Activated CD8-positive, alpha-beta memory T cell treated with anti-CD3 and anti-CD28 coated beads for 4 hours (primary cell): ENCODE results near the gene TRMT44.
"Not testable (repeated sequence)": the region's sequence is repeated elsewhere in the genome, so short reads cannot be mapped to it uniquely, and the experiment has no call there.

Source experiments
- DNase-seq, 2 donors: peaks; one replicate each; pipeline ENCODE4 v3.0.0-alpha.2; 2020; ENCODE audit warnings: low read depth in 2 of 2

TRMT44 gene

DNA sequence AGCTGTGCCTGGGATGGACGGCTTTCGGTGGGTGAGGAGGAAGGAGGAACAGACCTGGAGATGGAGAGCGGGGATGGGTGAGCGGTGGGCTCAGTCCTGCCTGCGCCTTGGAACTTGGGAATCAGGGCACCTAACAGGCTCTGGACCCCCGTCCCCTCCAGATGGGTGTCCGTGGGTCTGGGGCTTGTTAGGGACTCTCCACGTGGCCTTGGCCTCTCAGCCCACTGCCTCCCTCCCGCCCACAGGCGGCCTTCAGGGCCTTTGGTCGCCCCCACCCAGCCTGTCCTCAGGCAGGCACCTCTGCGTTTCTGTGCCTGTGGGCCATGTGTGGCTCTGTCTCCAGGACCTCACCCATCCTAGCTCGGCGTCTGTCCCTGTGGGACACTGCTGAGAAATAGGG is 29.0 kb downstream of the TRMT44 start:
- DNase-seq: no peak

DNA sequence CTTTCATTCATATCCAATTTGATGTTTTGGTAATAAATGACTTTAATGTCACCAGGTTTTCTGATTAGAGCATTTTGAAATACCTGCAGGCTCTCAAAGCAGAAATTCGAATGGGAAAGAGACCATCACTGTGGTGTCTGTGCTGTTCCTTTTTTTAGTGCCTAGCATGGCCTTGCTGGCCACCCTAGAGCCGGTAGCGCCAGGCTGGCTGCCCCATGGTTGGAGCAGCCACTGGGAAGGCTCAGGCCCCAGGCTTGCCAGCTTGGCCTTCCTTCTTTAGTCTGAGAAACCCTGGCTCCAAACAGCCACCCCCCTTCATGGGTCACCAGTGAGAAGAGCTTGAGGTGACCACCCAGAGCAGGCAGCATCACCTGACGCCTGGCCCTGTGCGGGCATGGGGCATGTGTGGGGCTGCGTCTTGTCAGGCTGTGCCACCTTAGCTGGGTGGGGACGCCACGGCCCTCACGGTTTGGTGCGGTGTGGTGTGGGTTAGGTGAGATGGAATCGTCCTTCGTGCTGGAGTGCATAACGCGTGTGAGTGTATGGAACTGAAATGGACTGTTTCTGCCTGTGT is 30.0 kb downstream of the TRMT44 start:
- DNase-seq: no peak

DNA sequence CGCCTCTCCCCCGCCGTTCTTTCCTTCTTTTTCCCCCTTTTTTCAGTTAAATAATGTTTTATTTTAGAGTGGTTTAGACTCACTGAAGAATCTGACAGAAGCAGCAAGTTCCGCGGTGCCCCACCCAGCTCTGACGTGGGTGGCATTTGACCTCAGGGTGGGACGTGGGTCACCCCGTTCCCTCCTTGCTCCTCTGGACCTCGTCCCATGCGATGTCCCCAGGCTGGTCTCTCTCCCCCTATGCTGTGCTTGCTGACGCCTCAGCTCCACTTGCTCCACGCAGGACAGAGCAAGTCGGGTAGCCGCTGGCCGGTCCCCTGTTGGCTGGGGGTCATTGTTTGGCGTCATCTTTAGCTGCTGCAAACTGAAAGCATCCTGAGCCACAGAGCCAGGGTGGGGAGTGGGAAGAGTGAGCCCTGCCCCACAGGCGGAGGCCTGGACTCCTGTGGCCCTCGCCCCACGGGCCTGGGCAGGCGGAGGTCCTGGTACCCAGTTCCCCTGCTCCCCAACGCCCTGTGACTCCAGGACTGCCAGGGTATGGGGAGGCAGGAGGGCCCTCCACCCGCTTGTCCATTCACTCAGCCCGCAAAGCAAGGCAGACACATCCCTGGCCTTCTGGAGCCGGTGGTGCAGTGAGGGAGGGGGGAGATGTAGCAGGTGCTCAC is 30.8 kb downstream of the TRMT44 start:
- DNase-seq: no peak

DNA sequence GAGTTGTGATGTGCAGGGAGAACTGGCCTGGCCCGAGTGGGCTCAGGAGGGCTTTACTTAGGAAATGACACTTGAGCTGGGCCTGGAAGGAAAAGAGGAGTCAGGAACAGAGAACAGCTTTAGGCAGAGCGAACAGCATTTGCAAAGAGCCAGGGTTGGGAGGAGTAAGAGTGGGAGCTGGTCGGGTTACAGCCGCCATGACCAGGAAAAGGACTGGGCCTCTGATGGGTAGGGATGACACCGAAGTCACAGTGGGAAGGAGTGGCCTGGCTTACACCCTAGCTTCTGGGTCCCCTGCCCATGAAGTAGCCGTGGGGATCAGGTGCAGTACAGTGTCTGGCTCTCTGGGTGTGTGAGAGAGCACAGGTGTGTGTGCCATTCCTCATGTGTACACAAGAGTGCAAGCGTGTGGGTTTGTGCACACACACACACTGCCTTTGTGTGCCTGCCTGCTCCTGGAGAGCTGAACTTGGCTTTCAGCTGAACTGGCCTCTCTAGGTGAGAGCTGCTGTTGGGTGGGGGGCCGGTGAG is 31.6 kb downstream of the TRMT44 start:
- no peak for DNase-seq

DNA sequence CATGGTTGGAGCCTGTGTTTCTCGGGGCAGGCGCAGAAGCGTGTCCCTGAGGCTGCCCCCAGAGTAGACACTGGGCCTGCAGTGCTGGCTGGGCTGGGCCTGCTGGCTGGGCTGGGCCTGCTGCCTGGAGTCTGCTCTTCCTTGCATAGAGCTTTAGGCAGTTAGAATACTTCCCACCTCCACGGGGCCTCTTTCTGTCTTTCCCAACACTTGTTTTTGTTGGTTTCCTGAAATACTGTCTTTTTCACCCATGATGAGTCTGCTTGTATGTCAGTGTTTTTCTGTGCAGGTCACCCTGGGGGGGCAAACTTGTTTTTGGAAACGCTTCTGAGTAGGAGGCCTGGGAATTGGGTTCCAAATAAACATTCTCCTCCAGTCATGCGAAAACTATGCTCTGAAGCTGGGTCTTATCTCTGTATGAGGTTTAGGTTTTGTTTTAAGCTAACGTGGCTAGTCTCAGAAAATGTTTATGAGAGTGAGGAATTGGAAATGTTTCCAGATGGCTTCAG is 32.2 kb downstream of the TRMT44 start:
- DNase-seq: no peak

DNA sequence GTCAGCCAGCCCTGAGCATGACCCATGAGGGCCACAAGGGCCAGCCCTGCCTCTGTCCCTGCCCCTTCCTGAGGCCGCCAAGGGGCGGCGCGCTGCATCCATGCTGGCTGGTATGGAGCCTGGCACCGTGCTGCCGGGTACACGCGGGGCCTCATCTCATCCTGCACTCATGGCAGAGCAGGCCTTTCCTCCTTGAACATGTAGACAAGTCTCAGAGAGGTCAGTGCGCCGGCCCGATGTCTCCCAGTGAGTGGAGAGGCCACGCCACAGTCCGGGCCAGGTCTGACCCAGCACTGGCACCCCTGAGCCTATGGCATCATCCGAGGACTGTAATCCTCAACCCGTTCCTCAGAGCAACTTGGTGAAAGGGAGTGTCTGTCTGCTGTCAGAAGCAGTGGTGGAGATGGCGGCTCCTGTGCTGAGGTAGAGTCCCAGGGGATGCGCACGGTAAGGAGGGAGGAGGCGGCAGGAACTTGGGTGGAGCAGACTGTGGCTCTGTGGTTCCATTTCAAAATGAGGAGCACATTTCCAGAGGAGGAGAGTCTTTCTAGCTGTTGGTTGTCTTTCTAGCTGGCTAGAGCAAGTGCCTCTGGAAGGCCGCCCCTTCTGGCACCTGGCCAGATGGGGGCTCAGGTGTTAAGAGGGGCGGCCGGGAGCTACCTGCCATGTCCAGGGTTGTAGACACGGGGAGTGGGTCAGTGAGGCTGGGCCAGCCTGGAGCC is 32.8 kb downstream of the TRMT44 start:
- DNase-seq: no peak

DNA sequence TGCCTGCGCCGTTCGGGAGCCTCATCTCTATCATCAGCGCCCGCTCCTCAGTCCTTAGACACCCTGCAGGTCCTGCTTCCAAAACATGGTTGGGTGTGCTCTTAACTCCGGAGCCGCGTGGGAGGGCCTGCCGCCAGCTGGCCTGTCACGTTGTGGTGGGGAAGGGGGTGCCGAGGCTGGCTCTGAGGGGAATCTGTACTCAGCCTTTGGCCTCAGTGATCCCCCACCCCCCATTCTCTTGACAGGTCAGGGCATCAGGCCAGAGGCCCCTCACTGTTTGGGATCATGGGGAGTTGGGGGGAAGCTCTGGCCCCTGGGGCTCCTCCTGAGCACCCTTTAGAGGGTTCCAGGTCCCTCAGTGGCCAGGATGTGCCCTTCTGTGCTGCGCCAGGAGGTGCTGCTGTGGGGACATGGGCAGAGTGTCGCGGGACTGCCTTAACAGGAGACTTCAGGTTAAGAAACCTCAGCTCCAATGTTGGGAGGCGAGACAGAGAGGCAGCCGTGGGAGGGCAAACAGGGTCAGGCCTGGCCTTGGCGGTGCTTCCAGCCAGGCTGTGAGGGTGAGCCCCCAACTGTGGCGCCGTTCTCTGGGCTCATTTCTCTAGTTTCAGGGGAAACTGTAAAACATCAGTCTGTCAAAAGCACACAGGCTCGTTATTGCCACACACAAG is 33.5 kb downstream of the TRMT44 start:
- no peak for DNase-seq

DNA sequence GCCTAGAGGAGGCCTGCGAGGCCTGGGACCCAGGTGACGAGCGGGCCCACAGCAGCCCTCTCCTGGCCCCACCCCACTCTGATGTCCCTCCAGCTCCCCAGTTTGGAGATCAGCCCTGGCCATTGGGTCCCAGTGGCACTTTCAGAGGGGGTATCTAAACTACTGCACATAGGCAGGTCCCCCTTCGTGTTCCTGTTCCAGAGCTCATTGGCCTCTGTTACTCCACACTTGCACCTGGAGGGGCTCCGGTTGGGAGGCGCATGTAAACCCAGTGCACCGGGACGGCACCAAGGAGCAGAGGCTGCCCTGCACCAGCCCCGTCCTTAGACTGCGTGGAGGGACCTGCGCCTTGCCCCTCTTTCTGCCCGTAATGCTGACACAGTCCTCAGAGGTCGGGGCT is 34.3 kb downstream of the TRMT44 start:
- DNase-seq: no peak

DNA sequence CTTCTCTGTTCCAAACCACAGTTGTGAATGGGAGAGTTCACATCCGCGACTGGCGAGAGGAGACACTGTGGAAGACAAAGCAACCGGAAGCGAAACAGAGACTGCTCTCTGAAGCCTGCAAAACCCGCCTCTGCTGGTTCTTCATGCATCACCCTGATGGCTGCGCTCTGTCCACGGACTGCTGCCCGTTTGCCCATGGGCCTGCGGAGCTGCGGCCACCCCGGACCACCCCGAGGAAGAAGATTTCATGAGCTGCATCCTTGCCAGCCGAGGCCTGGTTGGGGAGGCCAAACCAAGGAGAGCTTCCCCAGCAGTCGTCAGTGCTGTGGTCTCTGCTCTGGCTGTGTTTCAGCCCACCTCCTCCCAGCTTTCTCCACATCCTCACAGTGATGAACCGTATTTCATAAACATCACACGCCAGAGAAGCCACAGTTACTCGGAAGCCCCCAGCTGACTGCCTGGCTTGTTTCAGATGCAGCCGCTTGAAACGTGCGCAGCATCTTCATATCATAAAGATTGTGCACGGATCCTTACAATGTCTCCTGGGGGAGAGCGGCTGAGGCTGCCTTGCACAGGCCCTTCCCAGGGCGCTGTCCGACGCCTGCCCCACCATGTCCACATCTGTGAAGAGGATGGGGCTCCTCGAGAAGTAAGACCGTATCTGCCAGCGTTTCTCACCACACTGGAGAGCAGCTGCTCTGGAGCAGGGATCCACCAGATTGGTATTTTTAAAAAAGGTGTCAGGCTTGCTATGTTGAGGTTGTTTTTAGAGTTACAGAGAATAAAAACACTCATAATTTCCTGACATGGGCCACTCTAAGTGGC is 35.4 kb downstream of the TRMT44 start:
- no peak for DNase-seq

DNA sequence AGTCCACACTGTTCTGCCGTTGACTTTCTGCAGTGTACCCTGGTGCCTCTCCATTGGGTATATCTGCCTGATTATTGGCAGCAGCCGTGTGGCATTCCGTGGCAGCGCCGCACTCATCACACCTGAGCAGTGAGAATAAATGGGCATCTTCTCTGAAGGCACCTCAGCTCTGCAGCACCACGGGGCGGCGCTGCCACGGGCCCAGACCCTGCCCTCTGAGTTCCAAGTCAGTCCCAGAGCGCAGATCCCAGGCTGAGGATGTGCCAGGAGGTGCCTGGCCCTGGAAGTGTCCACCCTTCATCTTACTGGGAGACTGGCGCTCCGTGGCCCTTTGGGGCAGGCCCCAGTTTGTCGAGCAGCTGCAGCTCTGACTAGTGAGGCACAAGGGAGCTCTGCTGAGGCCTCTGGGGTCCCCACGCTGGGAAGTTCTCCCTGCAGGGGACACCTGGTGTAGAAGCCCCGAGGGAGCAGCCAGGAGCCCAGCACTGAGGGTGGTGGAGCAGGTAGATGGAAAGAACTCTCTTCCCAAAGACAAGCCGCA is 36.6 kb downstream of the TRMT44 start:
- no peak for DNase-seq

DNA sequence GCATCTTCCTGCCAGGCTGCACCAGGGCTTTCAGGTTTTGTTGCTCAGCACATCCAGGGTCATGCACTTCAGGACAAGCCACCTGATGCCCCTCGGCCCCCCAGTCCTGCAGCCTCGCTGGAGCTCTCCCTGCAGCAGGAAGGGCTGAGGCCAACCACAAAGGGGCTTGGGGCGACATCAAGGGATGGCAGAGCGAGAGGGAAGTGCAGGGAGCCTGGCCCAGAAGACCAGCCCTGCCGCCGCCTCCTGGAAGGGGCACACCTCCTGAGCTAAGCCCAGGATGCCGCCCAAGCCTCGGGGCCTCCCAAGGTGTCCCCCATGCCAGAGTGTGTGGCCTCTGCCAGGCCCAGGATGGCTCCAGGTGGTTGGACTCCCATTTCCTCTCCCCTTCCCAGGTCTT is 37.1 kb downstream of the TRMT44 start:
- DNase-seq: no peak

DNA sequence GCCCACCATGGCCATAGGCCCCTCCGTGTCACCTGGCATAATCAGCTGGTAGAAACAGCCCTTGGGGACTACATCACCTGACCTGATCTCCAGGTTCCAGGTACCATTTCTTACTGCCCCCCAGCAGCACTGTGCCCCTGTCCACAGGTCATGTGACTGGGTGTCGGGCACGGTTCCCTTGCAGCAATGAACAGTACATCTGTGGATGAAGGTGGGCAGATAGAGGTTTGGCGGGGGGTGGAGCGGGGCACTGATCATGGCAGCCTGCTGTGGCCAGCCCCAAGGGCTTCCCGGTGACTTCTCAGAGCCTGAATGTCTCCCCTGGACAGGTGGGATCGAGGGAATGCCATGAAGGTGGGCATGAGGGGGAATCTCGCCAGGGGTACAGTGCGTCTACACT is 37.8 kb downstream of the TRMT44 start:
- no peak for DNase-seq

DNA sequence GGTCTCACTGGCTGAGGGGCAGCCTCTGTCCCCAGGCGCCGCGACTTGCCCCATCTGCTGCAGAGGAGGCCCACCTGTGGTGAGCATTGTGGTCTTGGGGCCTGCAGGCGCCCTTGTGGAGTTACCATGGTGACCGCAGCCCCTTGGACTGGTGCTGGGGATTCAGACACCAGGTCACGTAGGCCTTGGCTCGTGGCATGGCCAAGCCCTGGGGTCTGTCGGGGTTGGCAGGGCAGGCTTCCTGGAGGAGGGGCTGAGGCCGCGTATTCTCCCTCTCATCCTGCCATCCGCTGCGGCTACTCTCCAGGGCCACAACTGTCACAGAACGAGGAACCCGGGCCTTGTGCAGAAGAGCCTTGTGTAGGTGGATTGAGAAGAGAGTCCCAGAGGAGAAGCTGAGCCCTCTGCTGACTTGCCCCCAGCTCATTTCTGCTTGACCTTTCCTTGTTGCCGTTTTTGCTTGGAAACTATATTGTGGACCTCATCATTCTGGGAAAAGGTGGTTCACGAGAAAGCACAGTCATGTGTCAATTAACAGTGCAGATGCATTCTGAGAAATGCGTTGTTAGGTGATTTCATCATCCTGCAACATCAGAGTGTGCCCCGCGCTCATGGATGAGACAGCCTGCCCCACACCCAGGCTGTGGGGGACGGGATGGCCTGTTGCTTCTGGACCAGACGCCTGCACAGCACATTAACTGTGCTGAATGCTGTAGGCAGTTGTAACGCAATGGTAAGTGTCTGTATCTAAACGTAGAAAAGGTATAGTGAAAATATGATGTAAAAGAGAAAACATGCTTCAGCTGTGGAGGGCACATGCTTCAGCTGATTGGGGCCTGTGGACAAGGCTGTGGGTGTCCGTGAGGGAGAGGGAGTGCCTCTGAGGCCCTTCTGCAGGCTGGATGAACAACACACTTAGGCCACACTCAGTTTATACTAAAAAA is 38.5 kb downstream of the TRMT44 start:
- DNase-seq: no peak

DNA sequence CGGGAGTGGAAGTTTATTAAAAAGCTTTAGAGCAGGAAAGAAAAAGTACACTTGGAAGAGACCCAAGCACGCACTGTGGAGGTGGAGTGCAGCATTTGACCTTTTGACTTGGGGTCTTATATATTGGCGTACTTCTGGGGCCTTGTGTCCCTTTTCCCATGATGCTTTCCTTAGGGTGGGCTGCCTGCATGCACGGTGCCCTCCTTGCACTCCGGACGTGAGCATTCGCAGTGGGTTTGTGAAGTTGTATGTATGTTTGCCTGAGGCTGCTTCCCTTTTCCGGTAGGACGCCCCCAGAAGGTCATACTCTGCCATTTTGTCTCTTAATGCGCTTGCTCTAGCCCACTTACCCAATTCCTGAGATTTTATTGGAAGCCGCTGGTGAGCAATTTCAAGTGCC is 39.6 kb downstream of the TRMT44 start:
- DNase-seq: no peak

DNA sequence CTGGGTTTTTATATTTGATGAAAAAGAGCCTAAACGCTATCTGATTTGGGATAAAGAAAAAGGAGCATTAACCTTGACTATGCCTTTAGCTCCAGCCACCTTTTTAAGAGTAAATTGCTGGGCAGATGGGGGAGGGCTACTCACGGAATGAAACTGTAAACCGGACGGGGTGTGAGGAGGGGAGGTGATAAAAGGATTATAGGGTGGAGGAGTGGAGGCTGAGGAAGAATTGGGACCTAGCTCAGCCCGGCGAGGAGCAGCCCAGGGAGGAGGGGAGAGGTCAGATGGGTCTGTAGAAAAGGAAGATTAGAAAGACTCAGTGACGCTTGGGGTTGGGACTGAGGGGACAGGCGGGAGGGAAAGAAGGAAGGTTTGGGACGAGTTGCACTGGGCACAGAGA is 46.1 kb downstream of the TRMT44 start:
- not testable (repeated sequence) for DNase-seq

DNA sequence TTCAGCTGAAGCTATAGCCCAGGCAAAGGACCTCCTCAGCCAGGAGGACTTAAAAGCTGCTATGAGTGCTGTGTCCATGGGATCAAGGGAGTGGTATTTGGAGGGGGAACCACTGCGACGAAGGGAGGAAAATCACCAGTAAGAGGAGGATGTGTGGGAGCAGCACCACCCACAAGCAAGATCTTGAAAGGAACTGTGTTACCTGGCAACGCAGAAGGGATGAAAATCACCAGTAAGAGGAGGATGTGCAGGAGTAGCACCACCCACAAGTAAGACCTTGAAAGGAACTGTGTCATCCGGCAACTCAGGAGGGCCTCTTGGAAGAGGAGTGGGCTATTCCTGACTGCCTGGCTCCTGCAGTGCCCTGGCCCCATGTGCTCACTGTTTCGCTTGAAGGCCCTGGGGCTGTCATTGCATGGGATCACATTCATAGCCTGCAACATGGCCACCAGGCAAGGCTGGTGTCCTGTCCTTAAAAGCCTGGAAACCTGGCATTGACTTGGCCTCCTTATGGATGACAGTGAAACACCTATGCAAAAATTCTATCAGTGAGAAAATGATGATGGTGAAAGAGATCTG is 48.3 kb downstream of the TRMT44 start:
- no peak for DNase-seq

DNA sequence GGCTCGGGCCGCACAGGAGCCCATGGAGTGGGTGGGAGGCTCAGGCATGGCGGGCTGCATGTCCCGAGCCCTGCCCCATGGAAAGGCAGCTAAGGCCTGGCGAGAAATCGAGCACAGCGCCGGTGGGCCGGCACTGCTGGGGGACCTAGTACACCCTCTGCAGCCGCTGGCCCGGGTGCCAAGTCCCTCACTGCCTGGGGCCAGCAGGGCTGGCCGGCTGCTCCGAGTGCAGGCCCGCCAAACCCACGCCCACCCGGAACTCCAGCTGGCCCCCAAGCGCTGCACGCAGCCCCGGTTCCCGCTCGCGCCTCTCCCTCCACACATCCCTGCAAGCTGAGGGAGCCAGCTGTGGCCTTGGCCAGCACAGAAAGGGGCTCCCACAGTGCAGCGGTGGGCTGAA is 50.9 kb downstream of the TRMT44 start:
- not testable (repeated sequence) for DNase-seq

DNA sequence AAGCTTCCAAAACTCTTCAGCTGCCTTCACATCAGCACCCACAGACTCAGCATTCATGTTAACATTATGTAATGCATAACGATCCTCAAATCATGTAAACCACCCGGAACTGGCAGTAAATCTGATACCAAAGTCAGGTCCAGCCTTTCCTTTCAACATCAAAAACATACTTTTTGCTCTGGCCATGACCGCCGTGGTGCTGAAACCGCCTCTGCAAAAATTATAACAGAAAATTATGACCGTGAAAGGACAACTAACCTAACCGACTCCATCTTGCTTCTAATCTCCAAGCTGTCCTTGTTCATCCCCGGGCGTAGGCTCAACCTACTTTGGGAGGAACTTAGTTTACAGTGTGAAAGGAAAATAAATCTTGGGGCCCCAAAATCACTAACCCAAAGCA is 51.6 kb downstream of the TRMT44 start:
- DNase-seq: no peak

DNA sequence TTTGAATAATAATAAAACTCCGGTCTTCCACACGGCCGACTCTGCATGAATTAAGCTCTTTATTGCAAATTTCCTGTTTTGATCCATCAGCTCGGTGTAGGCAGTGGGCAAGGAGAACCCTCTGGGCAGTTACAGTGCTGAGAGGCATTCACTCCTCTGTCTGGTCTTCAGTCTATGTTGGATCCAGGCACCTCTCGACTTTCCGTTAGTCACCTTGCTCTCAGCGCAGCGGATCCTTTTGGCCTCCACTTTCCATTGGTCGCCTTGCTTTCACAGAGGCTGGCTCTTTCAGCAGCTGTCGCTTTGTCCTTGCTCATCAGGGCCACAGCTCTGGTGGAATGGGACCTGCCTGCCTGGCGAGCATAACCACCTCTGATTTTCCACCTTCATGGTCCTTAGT is 52.9 kb downstream of the TRMT44 start:
- no peak for DNase-seq

DNA sequence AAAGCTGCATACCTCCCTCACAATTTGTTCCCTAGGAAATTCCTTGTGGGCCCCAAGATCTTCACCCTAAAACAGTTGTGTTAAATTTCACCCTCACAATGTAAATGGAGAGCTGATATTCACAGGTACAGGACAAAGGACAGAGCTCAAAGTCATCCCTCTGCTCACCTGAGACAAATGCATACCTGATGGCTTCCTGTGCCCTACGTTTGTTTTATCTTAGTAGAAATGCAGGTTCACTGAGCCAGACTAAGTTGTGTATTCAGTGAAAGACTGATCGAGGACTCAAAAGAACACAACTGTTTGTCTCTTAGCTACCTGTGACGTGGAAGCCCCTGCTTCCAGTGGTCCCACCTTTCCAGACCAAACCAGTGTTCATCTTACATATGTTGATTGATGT is 53.6 kb downstream of the TRMT44 start:
- no peak for DNase-seq
